GM23338 (cell line): ENCODE results near the gene NDUFA3.

ENCODE experiments used
- CTCF ChIP-seq, 2 experiments: fragments of 200-600 bp in 1 of 2; sonication (generic) in 1 of 2; conservative IDR thresholded peaks; 2 replicates each; pipeline versions ENCODE4 v1.5.1 to v1.6.1; 2016 to 2017; ENCODE audit warnings: antibody characterized with exemption in 2 of 2, low read depth in 2 of 2, mild to moderate bottlenecking in 2 of 2, moderate library complexity in 1 of 2
- EZH2 ChIP-seq: fragments of 200-600 bp; sonication (generic); IDR thresholded peaks from one replicate; pipeline ENCODE4 v1.8.0; 2017; ENCODE audit warnings: antibody characterized with exemption, mild to moderate bottlenecking, low read depth; ENCODE audit not compliant: unreplicated experiment
- EZH2phosphoT487 ChIP-seq: fragments of 200-600 bp; sonication (generic); IDR thresholded peaks from one replicate; pipeline ENCODE4 v1.8.1; 2018; ENCODE audit warnings: antibody characterized with exemption; ENCODE audit not compliant: unreplicated experiment
- POLR2AphosphoS5 ChIP-seq: IDR thresholded peaks from 2 replicates; pipeline ENCODE4 v1.6.1; 2016; ENCODE audit warnings: antibody characterized with exemption, low read depth
- REST ChIP-seq: IDR thresholded peaks from one replicate; pipeline ENCODE4 v1.6.1; 2018; ENCODE audit warnings: antibody characterized with exemption; ENCODE audit not compliant: unreplicated experiment
- ZNF462 ChIP-seq: fragments of 250-450 bp; sonication (Bioruptor Pico); IDR thresholded peaks from 2 replicates; pipeline ENCODE4 v1.5.0; 2020; ENCODE audit warnings: mild to moderate bottlenecking, moderate library complexity

- TF ChIP-seq CTCF (conservative IDR thresholded peaks at IDR 0.05; ENCODE audit: low read depth in 2 of 2) (no peak), EZH2 (no peak), REST (no peak), EZH2phosphoT487 (no peak), ZNF462 (CRISPR knock-in tag) (no peak), POLR2AphosphoS5 (no peak)
These were observed 40.0 kb upstream of the NDUFA3 start for GRCh38 chr19:54062643-54063042.
